ENCODE measurements around the gene ERF. TPM values are rescaled to one million over a fixed set of nuclear protein-coding genes. Genes with fewer than 3 reads are reported as not detected.
A peak's percentile ranks its signal among the peaks of the same experiment; 100 is the strongest.

The ERF gene
- total and polyA plus RNA-seq, 7 donors, result 18.6 to 42.8 (median 23.6) TPM

- Histone ChIP-seq H3K27ac (peak overlapping the region; percentile 99 to 100 (median 100)), H3K36me3 (peaks cover 14 to 22% (median 17%) of the 10 kb centered on the region in 4 donors), H3K4me3 (no peak overlapping the region), H3K27me3 (no peaks in the 10 kb centered on the region), H3K9me3 (no peaks in the 10 kb centered on the region), H3K4me1 (peaks cover 0 to 73% (median 63%) of the 10 kb centered on the region in 4 donors)
- 80 to 82% methylated on average over 6 of the region's 6 CpGs for WGBS, 2 donors
- TF ChIP-seq CTCF (IDR thresholded peaks at IDR 0.05) (no peak), EP300 (IDR thresholded peaks at IDR 0.05) (no peak), POLR2AphosphoS5 (IDR thresholded peaks at IDR 0.05) (no peak), POLR2A (IDR thresholded peaks at IDR 0.05) (no peak)
- intact Hi-C loops (cut with DNase I), result no loop called here
- DNase-seq, result no peak
These were observed 5.2 kb downstream of the ERF start for GRCh38 chr19:42249769-42250168.

- Histone ChIP-seq H3K27me3 (no peaks in the 10 kb centered on the region), H3K27ac (peak overlapping the region; percentile 99 to 100 (median 100)), H3K4me1 (peaks cover 0 to 74% (median 64%) of the 10 kb centered on the region in 4 donors), H3K36me3 (peaks cover 14 to 22% (median 17%) of the 10 kb centered on the region in 4 donors), H3K4me3 (no peak overlapping the region), H3K9me3 (no peaks in the 10 kb centered on the region)
- 91% methylated on average over 36 of the region's 36 CpGs for WGBS, 2 donors
- TF ChIP-seq POLR2AphosphoS5 (IDR thresholded peaks at IDR 0.05) (no peak), CTCF (IDR thresholded peaks at IDR 0.05) (no peak), EP300 (IDR thresholded peaks at IDR 0.05) (no peak)
- intact Hi-C loops (cut with DNase I), result no loop called here
- no peak for DNase-seq
These were observed 5.7 kb downstream of the ERF start for GRCh38 chr19:42249149-42249750.

GRCh38 chr19:42248270-42249148 lies 6.4 kb downstream of the ERF start:
- intact Hi-C loops (cut with DNase I), result no loop called here
- Histone ChIP-seq H3K27ac (peak overlapping the region; percentile 39 to 100 (median 100)), H3K4me1 (peaks cover 0 to 81% (median 72%) of the 10 kb centered on the region in 4 donors)

GRCh38 chr19:42247640-42248199 lies 7.2 kb downstream of the ERF start:
- no peak for DNase-seq
- Histone ChIP-seq H3K4me3 (no peak overlapping the region), H3K9me3 (no peaks in the 10 kb centered on the region), H3K36me3 (peaks cover 14 to 22% (median 17%) of the 10 kb centered on the region in 4 donors), H3K27me3 (no peaks in the 10 kb centered on the region), H3K27ac (peak overlapping the region; percentile 84 to 100 (median 98)), H3K4me1 (peaks cover 0 to 78% (median 70%) of the 10 kb centered on the region in 4 donors)
- 93 to 94% methylated on average over 6 of the region's 6 CpGs for WGBS, 2 donors
- TF ChIP-seq EP300 (IDR thresholded peaks at IDR 0.05) (no peak), POLR2AphosphoS5 (IDR thresholded peaks at IDR 0.05) (no peak), POLR2A (IDR thresholded peaks at IDR 0.05) (no peak), CTCF (IDR thresholded peaks at IDR 0.05) (no peak)
- intact Hi-C loops (cut with DNase I), result loop anchor here (2.0 kb wide), 1 partner anchor 49 kb away; no protein-coding TSS in a partner anchor

More at GRCh38 chr19:42248270-42249148, 6.4 kb downstream of the ERF start:
- peaks cover 14 to 22% (median 17%) of the 10 kb centered on the region in 4 donors for H3K36me3 ChIP-seq
- no peak for DNase-seq
- H3K4me3 ChIP-seq, result no peak overlapping the region
- TF ChIP-seq CTCF (IDR thresholded peaks at IDR 0.05), result no peak
- H3K9me3 ChIP-seq, result no peaks in the 10 kb centered on the region
- no peaks in the 10 kb centered on the region for H3K27me3 ChIP-seq
- 91 to 93% methylated on average over 41 of the region's 41 CpGs for WGBS, 2 donors

All from sigmoid colon (tissue), 7 donors.